ENCODE measurements around the gene MRC2. TPM values are rescaled to one million over a fixed set of nuclear protein-coding genes. Genes with fewer than 3 reads are reported as not detected.

MRC2 gene
- total RNA-seq, 2 experiments from 2014 or later = 8.1 to 9.0 TPM

GRCh38 chr17:62666061-62666800, 38.8 kb downstream of the MRC2 start:
- H3K4me1 Mint-ChIP-seq (ENCODE audit: low read depth) = peaks cover 14% of the 10 kb centered on the region

GRCh38 chr17:62666801-62667591, 39.5 kb downstream of the MRC2 start:
- ATAC-seq = no peak
- intact Hi-C loops (cut with micrococcal nuclease) = no loop called here
- no peaks in the 10 kb centered on the region for H3K36me3 Mint-ChIP-seq (ENCODE audit: low read depth)
- peaks cover 14% of the 10 kb centered on the region for H3K4me1 Mint-ChIP-seq (ENCODE audit: low read depth)
- no peak overlapping the region for H3K27ac Mint-ChIP-seq
- POLR2A ChIA-PET = interaction anchor here (1.5 kb wide), 1 partner anchor 11 kb away, joined by 3 read pairs; no protein-coding TSS in a partner anchor
- no peak for DNase-seq
- CTCF ChIA-PET = no interaction called here
- no peak for TF ChIP-seq CTCF (IDR thresholded peaks at IDR 0.05)
- H3K9me3 Mint-ChIP-seq = no peaks in the 10 kb centered on the region
- no peaks in the 10 kb centered on the region for H3K27me3 Mint-ChIP-seq
- H3K4me3 Mint-ChIP-seq = no peak overlapping the region

More at GRCh38 chr17:62666061-62666800, 38.8 kb downstream of the MRC2 start:
- Mint-ChIP-seq H3K36me3 (ENCODE audit: low read depth) (no peaks in the 10 kb centered on the region), H3K27ac (no peak overlapping the region), H3K27me3 (no peaks in the 10 kb centered on the region), H3K4me3 (no peak overlapping the region), H3K9me3 (peaks cover 1% of the 10 kb centered on the region)
- DNase-seq (no peak), ATAC-seq (no peak)
- POLR2A ChIA-PET = interaction anchor here (1.5 kb wide), 1 partner anchor 10 kb away, joined by 3 read pairs; no protein-coding TSS in a partner anchor
- CTCF ChIA-PET = no interaction called here
- intact Hi-C loops (cut with micrococcal nuclease) = no loop called here
- TF ChIP-seq CTCF (IDR thresholded peaks at IDR 0.05) = no peak

- intact Hi-C loops (cut with micrococcal nuclease) = no loop called here
- TF ChIP-seq CTCF (IDR thresholded peaks at IDR 0.05) = no peak
- Mint-ChIP-seq H3K4me1 (ENCODE audit: low read depth) (peaks cover 14% of the 10 kb centered on the region), H3K27me3 (no peaks in the 10 kb centered on the region), H3K9me3 (no peaks in the 10 kb centered on the region), H3K27ac (no peak overlapping the region), H3K4me3 (no peak overlapping the region), H3K36me3 (ENCODE audit: low read depth) (no peaks in the 10 kb centered on the region)
- ChIA-PET CTCF (interaction anchor here (2.1 kb wide), 1 partner anchor 27 kb away, joined by 4 read pairs; no protein-coding TSS in a partner anchor), POLR2A (no interaction called here)
- ATAC-seq = peak; percentile 33
- peak; percentile 14 for DNase-seq
These were observed 40.8 kb downstream of the MRC2 start for GRCh38 chr17:62668091-62668804.

- Mint-ChIP-seq H3K4me1 (ENCODE audit: low read depth) (peaks cover 9% of the 10 kb centered on the region), H3K4me3 (no peak overlapping the region), H3K9me3 (no peaks in the 10 kb centered on the region), H3K27me3 (no peaks in the 10 kb centered on the region), H3K36me3 (ENCODE audit: low read depth) (no peaks in the 10 kb centered on the region), H3K27ac (no peak overlapping the region)
- intact Hi-C loops (cut with micrococcal nuclease) = no loop called here
- ChIA-PET CTCF (interaction anchor here (2.1 kb wide), 1 partner anchor 29 kb away, joined by 4 read pairs; no protein-coding TSS in a partner anchor), POLR2A (no interaction called here)
- ATAC-seq (no peak), DNase-seq (no peak)
- no peak for TF ChIP-seq CTCF (IDR thresholded peaks at IDR 0.05)
These were observed 42.8 kb downstream of the MRC2 start for GRCh38 chr17:62670202-62670821.
